ENCODE data around the gene MYO5C. TPM values are rescaled to one million over a fixed set of nuclear protein-coding genes. Genes with fewer than 3 reads are reported as not detected.

The MYO5C gene
- total and polyA plus RNA-seq, 2 of the 13 experiments (the other 11 are each of a cell fraction or from before 2014, with no cell fraction given), result 15.7 to 23.7 TPM

GRCh38 chr15:52179278-52180195 lies 116.1 kb downstream of the MYO5C start (continued):
- TF ChIP-seq HMGXB4 (CRISPR knock-in tag; IDR thresholded peaks at IDR 0.05; ENCODE audit: borderline replicate concordance in 1 of 2, low read depth in 1 of 2) (peak in 1 of 2 experiments; percentile 59; a peak in 2 of 4 replicates), POLR2AphosphoS2 (IDR thresholded peaks at IDR 0.05; ENCODE audit: low read depth, low read length) (no peak), ZSCAN22 (CRISPR knock-in tag; IDR thresholded peaks at IDR 0.05) (no peak), ZHX1 (CRISPR knock-in tag; IDR thresholded peaks at IDR 0.05; ENCODE audit: low read depth) (peak; percentile 81; the same call in 1 of the 2 replicates), ZNF616 (CRISPR knock-in tag; IDR thresholded peaks at IDR 0.05; ENCODE audit: low read depth) (no peak; the same call in 1 of the 2 replicates), PHF8 (CRISPR knock-in tag; IDR thresholded peaks at IDR 0.05) (peak; percentile 70), ZNF468 (CRISPR knock-in tag; IDR thresholded peaks at IDR 0.05) (no peak), PBX2 (CRISPR knock-in tag; IDR thresholded peaks at IDR 0.05) (no peak), MTF2 (CRISPR knock-in tag; IDR thresholded peaks at IDR 0.05; ENCODE audit: borderline replicate concordance) (no peak), HDAC2 (CRISPR knock-in tag; IDR thresholded peaks at IDR 0.05) (peak; percentile 12; the same call in 1 of the 2 replicates), MXD4 (CRISPR knock-in tag; IDR thresholded peaks at IDR 0.05) (no peak), ZFYVE20 (CRISPR knock-in tag; IDR thresholded peaks at IDR 0.05; ENCODE audit: borderline replicate concordance, low read depth) (no peak), RXRB (CRISPR knock-in tag; IDR thresholded peaks at IDR 0.05; ENCODE audit: borderline replicate concordance) (no peak), DPF2 (CRISPR knock-in tag; IDR thresholded peaks at IDR 0.05; ENCODE audit: borderline replicate concordance, low read depth) (no peak), CREBL2 (CRISPR knock-in tag; IDR thresholded peaks at IDR 0.05; ENCODE audit: borderline replicate concordance) (peak; percentile 85; the same call in 1 of the 2 replicates), HDAC1 (CRISPR knock-in tag; IDR thresholded peaks at IDR 0.05) (peak; percentile 62; the same call in 1 of the 2 replicates), ATF7-NPFF (CRISPR knock-in tag; IDR thresholded peaks at IDR 0.05; ENCODE audit: low read depth) (peak; percentile 64; the same call in 1 of the 2 replicates), JUN (CRISPR knock-in tag; IDR thresholded peaks at IDR 0.05) (0 out of 2 replicates have a peak, but pooled peaks have one; percentile 24), RCOR2 (CRISPR knock-in tag; IDR thresholded peaks at IDR 0.05) (peak; percentile 19; the same call in 1 of the 2 replicates), KDM5B (CRISPR knock-in tag; IDR thresholded peaks at IDR 0.05; ENCODE audit: borderline replicate concordance) (0 out of 2 replicates have a peak, but pooled peaks have one; percentile 25), ZBTB3 (CRISPR knock-in tag; IDR thresholded peaks at IDR 0.05; ENCODE audit: borderline replicate concordance, low read depth) (no peak), ZFP82 (CRISPR knock-in tag; IDR thresholded peaks at IDR 0.05; ENCODE audit: borderline replicate concordance) (no peak)
